ENCODE measurements around the gene RNF144A. TPM values are rescaled to one million over a fixed set of nuclear protein-coding genes. Genes with fewer than 3 reads are reported as not detected.
A peak's percentile ranks its signal among the peaks of the same experiment; 100 is the strongest.

The RNF144A gene
- total and polyA plus RNA-seq, 2 of the 13 experiments (the other 11 are each of a cell fraction or from before 2014, with no cell fraction given), result 13.9 to 16.5 TPM

DNA sequence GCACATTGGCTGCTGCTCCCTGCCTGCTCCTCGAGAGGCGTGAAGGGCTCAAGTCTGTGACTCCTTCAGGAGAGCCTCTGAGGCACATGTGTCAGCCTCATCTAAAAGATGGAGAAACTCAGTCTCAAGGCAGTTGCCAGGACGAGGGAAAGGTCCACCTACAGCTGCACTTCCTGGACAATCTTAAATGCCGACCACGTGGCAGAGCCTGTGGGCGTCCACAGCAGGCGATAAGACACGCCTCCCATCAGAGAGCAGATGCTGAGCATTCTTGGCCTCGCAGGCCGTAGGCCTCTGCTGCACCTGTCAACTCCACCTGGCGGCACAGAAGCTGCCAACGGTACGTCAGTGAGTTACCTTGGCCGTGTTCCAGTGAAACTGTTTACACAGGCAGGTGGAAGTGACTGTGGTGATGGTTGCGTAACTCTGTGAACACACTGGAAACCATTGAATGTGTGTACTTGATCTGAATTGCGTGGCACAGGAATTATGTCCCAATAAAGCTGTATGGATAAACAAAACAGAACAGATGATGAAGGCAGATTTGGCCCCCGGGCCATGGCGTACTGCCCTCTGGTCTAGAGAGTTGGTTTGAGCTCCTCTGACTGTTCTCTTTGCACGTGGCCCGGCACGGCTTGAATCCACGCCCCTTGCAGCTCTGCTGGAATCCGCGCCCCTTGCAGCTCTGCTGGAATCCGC, 114.5 kb downstream of the RNF144A start (continued):
- TF ChIP-seq ISL2 (CRISPR knock-in tag; IDR thresholded peaks at IDR 0.05) (peak; percentile 92), TOE1 (CRISPR knock-in tag; IDR thresholded peaks at IDR 0.05) (0 out of 2 replicates have a peak, but pooled peaks have one; percentile 39), ZNF333 (CRISPR knock-in tag; IDR thresholded peaks at IDR 0.05; ENCODE audit: borderline replicate concordance) (no peak), ZNF616 (CRISPR knock-in tag; IDR thresholded peaks at IDR 0.05; ENCODE audit: low read depth) (no peak), ERF (CRISPR knock-in tag; IDR thresholded peaks at IDR 0.05) (peak; percentile 95), ZFP91 (CRISPR knock-in tag; IDR thresholded peaks at IDR 0.05; ENCODE audit: borderline replicate concordance) (peak; percentile 86)
- TF ChIP-seq, protein P1, sequence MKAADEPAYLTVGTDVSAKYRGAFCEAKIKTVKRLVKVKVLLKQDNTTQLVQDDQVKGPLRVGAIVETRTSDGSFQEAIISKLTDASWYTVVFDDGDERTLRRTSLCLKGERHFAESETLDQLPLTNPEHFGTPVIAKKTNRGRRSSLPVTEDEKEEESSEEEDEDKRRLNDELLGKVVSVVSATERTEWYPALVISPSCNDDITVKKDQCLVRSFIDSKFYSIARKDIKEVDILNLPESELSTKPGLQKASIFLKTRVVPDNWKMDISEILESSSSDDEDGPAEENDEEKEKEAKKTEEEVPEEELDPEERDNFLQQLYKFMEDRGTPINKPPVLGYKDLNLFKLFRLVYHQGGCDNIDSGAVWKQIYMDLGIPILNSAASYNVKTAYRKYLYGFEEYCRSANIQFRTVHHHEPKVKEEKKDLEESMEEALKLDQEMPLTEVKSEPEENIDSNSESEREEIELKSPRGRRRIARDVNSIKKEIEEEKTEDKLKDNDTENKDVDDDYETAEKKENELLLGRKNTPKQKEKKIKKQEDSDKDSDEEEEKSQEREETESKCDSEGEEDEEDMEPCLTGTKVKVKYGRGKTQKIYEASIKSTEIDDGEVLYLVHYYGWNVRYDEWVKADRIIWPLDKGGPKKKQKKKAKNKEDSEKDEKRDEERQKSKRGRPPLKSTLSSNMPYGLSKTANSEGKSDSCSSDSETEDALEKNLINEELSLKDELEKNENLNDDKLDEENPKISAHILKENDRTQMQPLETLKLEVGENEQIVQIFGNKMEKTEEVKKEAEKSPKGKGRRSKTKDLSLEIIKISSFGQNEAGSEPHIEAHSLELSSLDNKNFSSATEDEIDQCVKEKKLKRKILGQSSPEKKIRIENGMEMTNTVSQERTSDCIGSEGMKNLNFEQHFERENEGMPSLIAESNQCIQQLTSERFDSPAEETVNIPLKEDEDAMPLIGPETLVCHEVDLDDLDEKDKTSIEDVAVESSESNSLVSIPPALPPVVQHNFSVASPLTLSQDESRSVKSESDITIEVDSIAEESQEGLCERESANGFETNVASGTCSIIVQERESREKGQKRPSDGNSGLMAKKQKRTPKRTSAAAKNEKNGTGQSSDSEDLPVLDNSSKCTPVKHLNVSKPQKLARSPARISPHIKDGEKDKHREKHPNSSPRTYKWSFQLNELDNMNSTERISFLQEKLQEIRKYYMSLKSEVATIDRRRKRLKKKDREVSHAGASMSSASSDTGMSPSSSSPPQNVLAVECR (CRISPR knock-in tag; IDR thresholded peaks at IDR 0.05; ENCODE audit: borderline replicate concordance), result peak; percentile 88; the same call in 1 of the 2 replicates

All from HepG2 (cell line).